ENCODE results near the gene PODXL. TPM values are rescaled to one million over a fixed set of nuclear protein-coding genes. Genes with fewer than 3 reads are reported as not detected.

The PODXL gene
- total RNA-seq, 1 donor from 2014 or later, result 141 TPM

DNA sequence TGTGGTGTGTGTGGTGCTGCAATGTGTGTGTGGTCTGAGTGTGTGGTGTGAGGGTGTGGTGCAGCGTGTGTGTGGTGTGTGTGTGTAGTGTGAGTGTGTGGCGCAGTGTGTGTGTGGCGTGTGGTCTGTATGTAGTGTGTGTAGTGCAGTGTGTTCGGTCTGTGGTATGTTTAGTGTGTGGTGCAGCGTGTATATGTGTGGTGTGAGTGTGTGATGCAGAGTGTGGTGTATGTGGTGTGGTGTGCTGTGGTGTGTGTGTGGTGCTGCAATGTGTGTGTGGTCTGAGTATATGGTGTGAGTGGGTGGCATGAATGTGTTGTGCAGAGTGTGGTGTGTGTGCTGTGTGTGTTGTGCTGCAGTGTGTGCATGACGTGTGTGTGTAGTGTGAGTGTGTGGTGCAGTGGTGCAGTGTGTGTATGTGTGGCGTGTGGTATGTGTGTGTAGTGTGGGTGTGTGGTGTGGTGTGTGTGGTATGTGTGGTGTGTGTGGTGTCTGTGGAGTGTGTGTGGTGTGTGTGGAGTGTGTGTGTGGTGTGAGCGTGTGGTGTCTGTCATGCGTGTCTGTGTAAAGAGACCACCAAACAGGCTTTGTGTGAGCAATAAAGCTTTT, 31.0 kb upstream of the PODXL start:
- intact Hi-C loops (cut with DNase I), result no loop called here
- Histone ChIP-seq H3K36me3 (no peaks in the 10 kb centered on the region), H3K27ac (no peak overlapping the region), H3K9me3 (no peaks in the 10 kb centered on the region), H3K4me3 (no peak overlapping the region), H3K27me3 (no peaks in the 10 kb centered on the region), H3K4me1 (no peaks in the 10 kb centered on the region)
- TF ChIP-seq, protein P1, sequence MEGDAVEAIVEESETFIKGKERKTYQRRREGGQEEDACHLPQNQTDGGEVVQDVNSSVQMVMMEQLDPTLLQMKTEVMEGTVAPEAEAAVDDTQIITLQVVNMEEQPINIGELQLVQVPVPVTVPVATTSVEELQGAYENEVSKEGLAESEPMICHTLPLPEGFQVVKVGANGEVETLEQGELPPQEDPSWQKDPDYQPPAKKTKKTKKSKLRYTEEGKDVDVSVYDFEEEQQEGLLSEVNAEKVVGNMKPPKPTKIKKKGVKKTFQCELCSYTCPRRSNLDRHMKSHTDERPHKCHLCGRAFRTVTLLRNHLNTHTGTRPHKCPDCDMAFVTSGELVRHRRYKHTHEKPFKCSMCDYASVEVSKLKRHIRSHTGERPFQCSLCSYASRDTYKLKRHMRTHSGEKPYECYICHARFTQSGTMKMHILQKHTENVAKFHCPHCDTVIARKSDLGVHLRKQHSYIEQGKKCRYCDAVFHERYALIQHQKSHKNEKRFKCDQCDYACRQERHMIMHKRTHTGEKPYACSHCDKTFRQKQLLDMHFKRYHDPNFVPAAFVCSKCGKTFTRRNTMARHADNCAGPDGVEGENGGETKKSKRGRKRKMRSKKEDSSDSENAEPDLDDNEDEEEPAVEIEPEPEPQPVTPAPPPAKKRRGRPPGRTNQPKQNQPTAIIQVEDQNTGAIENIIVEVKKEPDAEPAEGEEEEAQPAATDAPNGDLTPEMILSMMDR (IDR thresholded peaks at IDR 0.05), result no peak
- no peak for DNase-seq (ENCODE audit: low spot score in 2 of 2)

DNA sequence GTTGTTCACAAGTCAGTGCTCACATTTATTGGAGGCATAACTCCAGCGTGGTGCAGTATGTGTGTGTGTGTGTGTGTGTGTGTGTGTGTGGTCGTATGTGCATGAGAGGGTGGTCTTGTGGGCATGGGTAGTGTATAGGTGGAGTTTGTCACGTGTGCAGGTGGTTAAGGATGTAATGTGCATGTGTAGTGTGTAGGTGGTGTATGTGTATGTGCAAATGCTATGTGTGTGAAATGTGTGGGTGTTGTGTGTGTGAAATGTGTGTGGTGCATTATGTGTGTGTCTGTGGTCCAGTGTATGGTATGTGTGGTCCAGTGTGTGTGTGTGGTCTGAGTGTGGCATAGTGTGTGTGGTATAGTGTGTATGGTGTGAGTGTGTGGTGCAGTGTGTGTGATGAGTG, 30.3 kb upstream of the PODXL start:
- Histone ChIP-seq H3K9me3 (no peaks in the 10 kb centered on the region), H3K36me3 (no peaks in the 10 kb centered on the region), H3K27me3 (no peaks in the 10 kb centered on the region), H3K4me1 (no peaks in the 10 kb centered on the region), H3K27ac (no peak overlapping the region), H3K4me3 (no peak overlapping the region)
- intact Hi-C loops (cut with DNase I), result no loop called here
- no peak for DNase-seq (ENCODE audit: low spot score in 2 of 2)
- TF ChIP-seq, protein P1 (IDR thresholded peaks at IDR 0.05), result no peak

DNA sequence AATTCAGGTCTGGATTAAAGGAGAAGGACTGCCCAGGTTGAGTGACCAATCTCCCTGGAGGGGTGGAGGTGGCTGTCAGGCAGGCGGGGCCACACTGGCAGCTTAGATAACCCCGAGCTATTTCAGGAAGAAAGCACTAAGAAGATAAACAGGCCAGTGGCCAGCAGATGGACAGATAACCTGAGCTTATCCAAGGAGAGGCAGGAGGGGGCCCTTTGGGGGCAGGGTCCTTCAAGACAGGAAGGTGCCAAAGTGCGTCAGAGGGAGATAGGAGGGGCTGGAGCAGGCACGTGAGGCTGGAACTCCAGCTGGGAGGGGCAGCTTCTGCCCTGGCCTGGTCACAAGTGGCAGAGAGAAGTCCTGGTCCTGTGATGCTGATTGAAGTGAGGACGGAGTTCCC, 29.8 kb upstream of the PODXL start:
- H3K36me3 ChIP-seq, result no peaks in the 10 kb centered on the region
- peaks cover 0 to 2% of the 10 kb centered on the region in 2 donors for H3K4me1 ChIP-seq
- H3K4me3 ChIP-seq, result no peak overlapping the region
- intact Hi-C loops (cut with DNase I), result no loop called here
- H3K27ac ChIP-seq, result no peak overlapping the region
- H3K27me3 ChIP-seq, result no peaks in the 10 kb centered on the region
- no peaks in the 10 kb centered on the region for H3K9me3 ChIP-seq
- TF ChIP-seq, protein P1 (IDR thresholded peaks at IDR 0.05), result no peak
- no peak for DNase-seq (ENCODE audit: low spot score in 2 of 2)

DNA sequence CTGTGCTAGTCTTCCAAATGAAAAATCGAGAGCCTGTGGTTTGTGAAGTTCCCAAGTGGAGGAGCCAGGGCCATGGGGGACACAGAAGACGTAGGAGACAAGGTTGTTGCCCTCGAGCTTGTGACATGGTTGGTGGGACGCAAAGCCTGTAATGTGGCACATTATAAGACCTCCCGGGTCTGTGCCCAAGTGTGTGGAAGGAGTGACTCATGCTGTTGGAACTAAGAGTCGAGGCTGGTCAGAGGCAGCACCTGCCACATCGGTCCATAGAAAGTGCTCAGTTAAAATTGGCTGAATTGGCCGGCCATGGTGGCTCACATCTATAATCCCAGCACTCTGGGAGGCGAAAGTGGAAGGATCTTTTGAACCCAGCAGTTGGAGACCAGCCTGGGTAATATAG, 27.0 kb upstream of the PODXL start:
- no peak overlapping the region for H3K4me3 ChIP-seq
- H3K27ac ChIP-seq, result no peak overlapping the region
- intact Hi-C loops (cut with DNase I), result no loop called here
- TF ChIP-seq, protein P1 (IDR thresholded peaks at IDR 0.05), result no peak
- DNase-seq (ENCODE audit: low spot score in 2 of 2), result no peak
- no peaks in the 10 kb centered on the region for H3K9me3 ChIP-seq
- H3K4me1 ChIP-seq, result peaks cover 0 to 3% of the 10 kb centered on the region in 2 donors
- H3K27me3 ChIP-seq, result no peaks in the 10 kb centered on the region
- no peaks in the 10 kb centered on the region for H3K36me3 ChIP-seq

DNA sequence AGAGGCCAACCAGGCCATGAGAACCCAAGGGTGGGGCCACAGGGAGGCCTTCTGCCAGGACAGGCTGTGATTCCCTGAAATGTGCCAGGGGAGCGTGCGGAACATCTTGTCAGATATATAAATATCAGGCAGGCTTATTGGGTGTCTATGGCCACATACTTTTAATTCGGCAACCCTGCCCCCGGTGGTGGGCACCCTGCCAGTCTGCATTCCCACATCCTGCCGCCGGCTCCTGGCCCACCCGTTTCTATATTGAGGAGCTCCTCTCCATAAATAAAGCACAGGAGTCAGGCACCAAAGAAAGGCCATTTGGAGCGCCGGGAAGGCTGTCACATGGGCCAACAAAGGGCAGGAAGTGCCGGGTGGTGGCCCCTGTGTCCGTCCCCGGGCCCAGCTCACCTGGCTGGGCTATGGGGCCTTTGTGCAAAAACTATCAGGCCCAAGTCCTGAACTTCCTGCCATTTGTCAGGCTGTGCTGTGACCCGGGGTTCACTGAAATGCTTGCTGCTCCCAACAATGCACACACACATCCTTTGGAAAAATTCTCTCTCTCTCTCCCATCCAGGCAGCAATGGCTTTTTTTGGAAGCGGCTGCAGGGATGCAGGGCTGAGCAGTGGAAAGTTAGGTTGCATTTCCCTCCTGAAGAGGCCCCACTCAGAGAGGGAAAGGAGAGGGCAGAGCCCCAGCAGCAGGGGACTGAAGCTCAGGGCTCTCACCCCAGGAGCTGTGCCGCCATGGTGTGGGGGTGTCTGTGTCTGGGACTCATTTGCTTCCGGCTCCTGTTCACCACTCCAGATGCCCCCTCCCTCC, 25.0 kb upstream of the PODXL start:
- TF ChIP-seq, protein P1 (IDR thresholded peaks at IDR 0.05), result no peak
- no peak overlapping the region for H3K27ac ChIP-seq
- H3K4me3 ChIP-seq, result no peak overlapping the region
- intact Hi-C loops (cut with DNase I), result no loop called here
- no peak for DNase-seq (ENCODE audit: low spot score in 2 of 2)
- H3K36me3 ChIP-seq, result no peaks in the 10 kb centered on the region
- H3K27me3 ChIP-seq, result no peaks in the 10 kb centered on the region
- peaks cover 0 to 3% of the 10 kb centered on the region in 2 donors for H3K4me1 ChIP-seq
- no peaks in the 10 kb centered on the region for H3K9me3 ChIP-seq
